Activated CD4-positive, alpha-beta T cell treated with anti-CD3 and anti-CD28 coated beads for 48 hours (primary cell): ENCODE data around the gene AGBL4.

Source experiments
- DNase-seq: peaks from one replicate; pipeline ENCODE4 v3.0.0-alpha.2; 2020

The AGBL4 gene

DNA sequence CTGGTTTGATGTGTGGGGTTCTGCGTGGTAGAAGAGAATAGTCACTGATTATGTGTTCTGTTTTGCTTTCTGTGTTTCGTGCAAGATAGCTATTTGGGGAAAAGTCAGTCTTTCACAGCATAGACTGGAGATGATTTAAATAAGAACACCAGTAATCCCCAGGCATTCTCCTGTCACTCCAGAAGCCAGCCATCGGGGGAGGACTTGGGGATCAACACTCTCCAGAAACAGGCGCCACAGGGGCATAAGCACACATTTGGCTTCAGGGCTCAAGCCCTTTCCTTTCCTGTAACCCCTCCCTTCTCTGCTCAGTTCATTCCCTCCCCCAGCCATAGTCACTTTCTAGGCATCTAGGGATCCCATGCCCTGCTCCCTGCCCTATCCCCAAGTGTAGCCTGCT is 1149.8 kb downstream of the AGBL4 start:
- DNase-seq, result no peak

DNA sequence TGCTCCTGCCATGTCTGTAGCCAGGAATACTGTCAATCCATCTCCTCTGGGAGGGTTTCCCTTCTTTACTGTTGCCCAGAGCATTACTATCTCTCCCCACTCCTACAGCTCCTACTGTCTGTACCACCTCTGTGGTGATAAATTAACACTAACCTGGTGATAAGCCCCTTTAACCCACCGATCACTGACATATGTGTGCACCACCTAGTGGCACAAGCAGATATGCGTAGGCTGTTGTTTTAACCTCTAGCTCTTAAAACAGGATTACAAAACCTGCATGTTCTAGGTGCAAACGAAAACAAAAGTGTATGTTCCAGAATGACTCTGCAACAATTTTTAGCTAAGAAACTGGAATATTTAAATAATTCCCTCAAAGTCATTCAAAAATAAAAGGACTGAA is 1153.2 kb downstream of the AGBL4 start:
- DNase-seq, result peak; percentile 8

DNA sequence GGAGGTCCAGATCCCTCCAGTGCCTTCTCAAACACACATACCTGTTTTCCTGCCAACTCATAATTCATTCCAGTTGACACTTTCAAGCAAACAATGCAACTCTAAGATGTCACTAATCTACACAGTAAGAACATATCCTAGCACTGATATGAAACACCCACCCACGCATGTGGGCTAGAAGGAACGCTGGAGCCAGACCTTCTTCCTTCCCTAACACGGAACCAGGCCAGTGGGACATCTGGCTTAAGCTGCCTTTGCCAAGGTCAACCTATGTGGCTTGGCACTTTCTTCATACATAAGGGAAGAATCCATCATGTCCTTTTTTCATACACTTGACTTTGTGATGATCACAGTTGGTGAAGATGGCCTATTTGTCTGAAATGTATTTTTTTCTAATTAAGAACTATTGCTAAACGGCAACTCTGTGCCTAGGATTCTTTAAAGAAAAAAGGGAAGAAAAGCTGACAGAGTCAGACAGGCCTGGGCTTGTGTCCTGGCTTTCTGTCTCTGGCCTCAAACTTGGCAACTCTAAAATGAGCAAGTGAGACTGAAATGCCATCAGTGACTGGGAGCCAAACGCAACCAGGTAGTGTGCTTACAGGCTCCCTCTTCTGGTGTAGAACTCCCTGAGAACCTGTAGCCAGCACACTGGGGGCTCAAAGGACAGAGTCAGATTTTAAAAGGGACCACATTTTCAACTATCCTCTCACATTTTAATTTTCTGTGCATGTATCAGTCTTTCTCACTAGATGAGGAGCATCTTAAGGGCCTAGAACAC is 1154.4 kb downstream of the AGBL4 start:
- DNase-seq, result no peak

DNA sequence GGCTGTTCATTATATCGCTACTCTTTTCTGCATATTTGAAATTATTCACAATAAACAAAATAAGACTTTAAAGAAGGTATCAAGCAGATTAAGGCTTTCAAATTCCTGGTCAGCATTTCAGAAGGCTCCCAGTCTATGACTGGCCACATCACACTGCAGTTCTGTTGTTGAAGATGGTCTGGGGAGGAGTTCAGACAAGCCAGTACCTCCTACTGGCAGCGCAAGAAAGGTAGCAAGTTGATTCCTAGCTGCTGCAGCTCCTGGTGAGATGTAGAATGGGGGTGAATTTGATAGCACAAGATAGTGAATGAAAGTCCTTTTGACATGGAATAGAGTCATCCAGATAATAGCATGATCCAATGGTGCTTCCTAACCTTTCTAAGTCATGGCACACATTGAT is 1158.8 kb downstream of the AGBL4 start:
- DNase-seq, result no peak

DNA sequence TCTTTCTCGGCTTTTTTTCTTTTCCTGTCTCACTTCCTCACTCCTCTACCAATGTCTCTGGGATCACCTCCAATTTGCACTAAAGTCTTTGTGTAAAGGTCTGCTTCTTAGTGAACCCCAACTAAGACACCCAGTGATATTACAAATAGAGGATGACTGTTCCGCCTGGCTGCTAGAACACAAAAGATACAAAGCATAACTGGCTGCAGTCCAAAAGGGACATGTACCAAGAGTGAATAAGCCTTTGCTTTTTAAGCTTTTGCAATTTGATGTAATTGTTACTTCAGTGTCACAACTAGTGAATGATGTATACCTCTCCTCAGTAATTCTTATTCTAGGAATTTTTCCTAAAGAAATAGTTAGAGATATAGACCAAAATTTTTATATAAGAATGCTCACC is 1164.3 kb downstream of the AGBL4 start:
- no peak for DNase-seq

DNA sequence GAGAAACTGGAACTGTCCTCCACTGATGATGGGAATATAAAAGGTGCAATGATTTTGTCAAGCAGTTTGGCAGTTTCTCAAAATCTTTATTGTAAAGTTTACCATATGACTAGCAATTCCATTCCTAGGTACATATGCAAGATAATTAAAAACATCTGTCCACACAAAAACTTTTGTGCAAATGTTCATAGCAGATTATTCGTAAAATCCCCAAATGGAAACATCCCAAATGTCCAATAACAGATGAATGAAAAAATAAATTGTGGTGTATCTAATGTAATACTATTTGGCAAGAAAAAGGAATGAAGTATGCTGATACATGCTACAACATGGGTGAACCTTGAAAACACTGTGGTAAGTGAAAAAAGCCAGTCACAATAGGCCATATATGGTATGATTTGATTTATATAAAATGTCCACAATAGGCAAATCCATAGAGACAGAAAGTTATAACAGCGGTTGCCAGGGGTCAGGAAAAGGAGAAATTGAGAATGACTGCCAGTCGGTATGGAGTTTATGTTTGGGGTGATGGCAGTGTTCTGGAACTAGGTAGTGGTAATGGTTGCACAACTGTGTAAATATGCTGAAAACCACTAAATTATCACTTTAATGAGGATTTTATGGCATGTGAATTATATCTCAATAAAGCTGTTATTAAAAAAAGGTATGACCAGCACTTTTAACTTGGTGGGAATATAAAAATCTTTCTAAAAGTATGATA is 1165.4 kb downstream of the AGBL4 start:
- no peak for DNase-seq

DNA sequence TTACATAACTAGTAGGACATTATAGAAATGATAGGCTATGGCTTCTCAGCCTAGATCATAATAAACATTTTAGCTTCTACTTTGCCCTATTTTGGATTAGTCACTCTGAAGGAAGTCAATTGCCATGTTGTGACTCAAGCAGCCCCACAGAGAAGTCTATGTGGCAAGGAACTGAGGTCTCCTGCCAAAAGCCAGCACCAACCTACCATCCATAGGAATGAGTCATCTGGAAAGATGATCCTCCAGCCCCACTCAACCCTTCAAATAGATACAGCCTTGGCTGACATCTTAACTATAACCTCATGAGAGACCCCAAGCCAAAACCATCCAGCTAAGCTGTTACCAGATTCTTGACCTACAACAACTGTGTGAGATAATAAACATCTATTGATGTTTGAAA is 1170.7 kb downstream of the AGBL4 start:
- DNase-seq, result no peak

DNA sequence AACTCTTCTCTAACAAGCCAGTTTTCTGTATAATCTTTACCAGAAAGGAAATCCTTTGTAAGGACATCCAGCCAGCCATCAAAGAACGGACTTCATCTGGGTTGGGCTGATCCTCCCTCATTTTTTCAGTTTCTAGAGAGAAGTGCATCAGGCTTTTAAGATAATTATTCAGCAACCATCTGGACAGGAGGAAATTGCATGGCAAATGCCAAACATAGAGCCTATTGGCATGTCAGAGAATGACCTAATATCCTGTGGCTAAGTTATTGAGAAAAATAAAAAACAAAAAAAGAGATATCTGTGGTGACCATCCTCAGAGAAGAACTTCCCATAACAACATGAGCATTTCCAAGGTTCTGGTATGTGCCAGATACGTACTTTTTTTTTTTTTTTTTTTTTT is 1172.1 kb downstream of the AGBL4 start:
- no peak for DNase-seq

DNA sequence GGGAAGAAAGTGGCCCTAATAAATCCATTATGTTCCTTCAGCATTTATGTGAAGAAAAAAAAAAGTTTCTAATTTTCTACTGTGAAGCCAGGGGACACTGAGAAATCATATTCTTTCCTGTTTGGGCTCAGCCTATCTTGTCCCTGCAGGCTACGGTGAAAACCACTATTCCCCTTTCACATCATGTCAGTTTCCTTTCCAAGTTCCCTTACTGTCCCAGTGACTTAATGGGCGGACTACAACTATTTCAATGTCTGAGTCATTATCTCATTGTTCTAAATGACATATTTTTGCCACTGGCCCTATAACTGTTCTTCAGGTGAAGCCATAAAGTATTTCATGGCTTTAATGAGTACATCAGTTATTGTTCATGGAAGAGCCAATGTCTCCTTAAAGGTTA is 1175.7 kb downstream of the AGBL4 start:
- DNase-seq, result no peak

DNA sequence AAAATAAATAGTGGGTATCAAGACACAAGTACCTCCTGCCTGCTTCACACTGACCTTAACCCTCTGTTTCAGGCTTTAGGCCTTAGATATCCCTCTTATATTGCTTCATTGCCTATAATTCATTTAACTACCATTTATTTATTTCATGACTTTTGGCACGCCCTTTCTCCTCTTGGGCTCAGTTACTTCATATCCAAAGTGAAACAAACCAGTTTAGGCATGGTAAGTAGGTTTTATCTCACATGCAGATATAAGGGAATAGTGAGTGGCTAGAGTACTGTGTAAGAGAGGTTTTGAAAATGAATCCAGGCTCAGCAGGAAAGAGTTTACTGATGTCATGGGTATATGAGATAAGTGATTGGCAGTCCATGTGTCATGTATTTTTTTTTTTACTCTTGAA is 1177.3 kb downstream of the AGBL4 start:
- DNase-seq, result no peak

DNA sequence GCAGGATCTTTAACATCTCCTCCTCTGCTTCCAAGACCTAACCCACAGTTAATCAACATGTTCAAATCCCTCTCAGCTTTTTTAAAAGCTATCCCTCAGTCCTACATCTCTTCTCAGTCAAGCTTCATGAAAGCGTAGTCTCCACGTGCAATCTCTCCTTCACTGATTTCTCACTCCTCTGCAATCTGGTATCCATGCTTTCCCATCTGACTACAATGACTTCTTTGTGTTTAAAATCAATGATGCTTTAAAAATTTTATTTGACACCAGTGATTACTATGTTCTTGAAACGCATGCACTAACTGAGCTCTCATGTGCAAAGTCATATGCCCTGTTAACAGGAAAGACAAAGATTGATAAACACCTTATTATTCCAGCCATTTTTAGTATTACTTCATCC is 1179.6 kb downstream of the AGBL4 start:
- no peak for DNase-seq

DNA sequence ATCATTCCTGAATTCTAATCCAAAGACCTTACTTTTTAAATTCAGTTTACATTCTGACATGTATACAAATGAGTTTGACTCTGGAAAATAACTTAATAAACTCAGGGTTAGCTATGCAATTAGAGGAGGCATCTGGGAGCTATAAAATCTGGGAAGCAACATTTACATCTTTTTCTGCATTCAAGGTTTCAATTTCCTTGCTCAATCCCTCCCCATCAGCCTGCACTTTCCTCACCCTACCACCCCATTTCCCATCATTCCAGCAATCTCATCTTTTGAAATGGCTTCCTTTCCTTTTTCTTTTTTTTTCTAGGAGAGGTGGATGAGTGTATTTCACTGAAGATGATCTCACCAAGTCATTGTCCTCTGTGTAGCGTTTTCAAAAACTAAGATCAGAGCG is 1181.8 kb downstream of the AGBL4 start:
- no peak for DNase-seq

DNA sequence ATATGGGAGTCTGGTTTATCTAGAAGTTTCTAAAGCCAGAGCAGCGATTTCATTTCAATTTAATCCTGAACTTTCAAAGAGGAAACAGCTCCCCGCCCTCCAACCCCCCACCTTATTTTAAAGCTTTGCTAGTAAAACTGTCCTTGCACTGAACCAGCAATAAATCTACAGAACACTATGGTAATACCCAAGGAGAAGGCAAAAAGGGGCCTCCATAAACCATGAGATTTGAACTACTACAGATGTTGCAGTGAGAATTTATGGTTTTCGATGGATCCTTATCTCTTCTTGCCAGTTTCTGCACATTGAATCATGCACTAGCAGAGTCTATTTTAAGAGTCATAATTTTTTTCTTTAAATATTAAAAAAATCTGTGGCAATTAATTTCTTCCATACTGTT is 1182.3 kb downstream of the AGBL4 start:
- no peak for DNase-seq

DNA sequence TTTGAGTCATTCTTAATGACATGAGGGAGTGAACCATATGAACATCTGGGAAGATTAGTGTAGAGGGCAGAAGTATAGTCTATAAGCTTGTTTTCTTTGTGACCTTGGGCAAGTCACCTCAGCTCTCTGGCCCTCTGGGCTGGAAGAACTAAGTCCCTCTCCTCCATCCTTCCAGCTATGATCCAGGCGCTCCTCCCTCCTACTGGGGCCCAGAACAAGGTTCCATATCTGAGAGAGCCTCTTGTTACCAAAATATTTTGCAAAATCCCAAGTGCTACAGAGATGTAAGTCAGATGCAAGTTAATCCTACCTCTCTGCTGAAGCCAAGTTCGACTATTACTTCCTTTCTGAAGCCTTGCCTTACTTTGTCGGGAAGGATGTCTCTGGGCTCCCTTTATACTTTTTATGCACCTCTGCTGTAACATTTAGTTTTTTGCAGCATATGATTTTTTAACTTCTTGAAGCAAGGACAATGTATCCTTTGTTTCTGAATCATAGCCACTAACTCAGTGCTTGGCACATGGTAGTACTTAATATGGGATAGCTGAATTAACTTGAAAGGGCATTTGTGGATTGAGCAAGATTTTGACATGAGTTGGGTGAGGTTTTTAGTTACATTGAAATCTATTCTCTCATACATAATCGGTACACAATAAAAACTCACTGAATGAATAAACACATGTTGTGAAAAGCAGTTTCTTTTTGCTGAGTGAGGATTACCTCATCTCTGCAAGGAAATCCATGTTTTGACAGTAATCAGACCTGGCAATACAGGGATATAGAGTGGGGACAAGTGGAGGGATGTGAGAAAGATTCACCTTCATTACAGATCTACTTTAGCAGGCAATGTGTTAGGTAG is 1192.4 kb downstream of the AGBL4 start:
- no peak for DNase-seq

DNA sequence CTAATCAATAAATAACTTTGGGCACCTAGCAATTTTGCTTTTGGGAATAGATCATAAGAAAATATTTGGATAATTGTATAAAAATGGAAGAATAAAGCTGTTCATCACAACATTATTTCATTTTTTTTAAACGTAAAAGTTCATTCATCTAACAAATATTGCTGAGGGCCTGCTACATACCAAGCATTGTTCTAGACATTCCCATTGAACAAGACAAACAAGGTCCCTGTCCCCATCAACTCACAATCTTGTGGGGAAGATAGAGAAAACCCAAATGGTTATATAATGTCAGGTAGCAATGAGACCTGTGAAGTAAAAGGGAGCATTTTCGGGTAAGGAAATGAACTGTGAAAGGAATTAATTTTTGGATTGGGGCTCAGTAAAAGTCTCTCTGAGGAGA is 1193.0 kb downstream of the AGBL4 start:
- DNase-seq, result no peak

DNA sequence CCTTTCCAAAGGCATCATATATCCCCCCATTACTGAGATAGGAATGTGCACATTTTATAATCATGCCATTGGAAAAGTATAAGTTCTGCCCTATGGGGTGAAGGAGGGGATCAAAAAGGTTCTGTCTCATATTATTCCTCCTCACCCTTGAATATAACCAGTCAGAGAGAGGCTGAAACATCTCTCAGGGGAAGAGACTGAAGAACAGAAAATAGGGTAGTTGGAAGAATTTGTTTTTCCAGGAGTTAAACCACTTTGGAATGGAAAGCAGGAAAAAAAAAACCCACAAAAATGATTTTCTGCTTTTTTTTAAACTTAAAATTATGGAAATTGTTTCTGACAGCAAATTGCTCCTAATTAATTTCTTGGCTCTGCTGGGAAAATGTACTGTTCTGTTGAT is 1194.3 kb downstream of the AGBL4 start:
- DNase-seq, result no peak

DNA sequence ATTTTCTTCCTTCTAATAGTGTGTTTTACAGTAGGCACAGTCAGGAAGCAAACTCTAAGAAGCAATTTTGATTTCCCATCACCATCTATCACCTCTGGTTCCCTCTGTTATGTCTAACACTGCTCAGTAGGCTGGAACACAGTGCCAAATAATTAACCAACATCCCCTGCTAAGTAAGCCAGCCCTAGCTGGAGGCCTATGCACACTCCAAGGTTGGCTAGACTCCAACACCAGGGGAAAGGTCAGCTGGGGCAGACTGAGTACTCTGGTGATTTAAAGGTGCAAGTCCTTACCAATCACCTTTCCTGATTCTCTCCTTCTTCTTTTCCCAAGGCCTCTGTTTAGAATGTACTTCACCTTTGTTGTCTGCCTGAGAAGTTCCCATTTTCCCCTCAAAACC is 1200.6 kb downstream of the AGBL4 start:
- no peak for DNase-seq

DNA sequence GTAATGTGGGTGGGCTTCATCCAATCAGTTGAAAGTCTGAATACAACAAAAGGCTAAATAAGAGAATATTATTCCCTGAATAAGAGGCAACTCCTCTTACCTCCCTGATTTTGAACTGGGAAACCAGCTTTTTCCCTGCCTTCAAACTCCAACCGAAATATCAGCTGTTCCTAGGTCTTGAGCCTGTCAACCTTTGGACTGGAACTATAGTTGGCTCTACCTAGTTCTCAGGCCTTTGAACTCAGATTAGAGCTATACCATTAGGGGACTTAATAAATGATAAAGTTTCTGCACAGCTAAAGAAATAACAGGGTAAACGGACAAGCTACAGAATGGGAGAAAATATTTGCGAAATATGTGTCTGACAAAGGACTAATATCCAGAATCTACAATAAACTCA is 1203.3 kb downstream of the AGBL4 start:
- DNase-seq, result no peak

DNA sequence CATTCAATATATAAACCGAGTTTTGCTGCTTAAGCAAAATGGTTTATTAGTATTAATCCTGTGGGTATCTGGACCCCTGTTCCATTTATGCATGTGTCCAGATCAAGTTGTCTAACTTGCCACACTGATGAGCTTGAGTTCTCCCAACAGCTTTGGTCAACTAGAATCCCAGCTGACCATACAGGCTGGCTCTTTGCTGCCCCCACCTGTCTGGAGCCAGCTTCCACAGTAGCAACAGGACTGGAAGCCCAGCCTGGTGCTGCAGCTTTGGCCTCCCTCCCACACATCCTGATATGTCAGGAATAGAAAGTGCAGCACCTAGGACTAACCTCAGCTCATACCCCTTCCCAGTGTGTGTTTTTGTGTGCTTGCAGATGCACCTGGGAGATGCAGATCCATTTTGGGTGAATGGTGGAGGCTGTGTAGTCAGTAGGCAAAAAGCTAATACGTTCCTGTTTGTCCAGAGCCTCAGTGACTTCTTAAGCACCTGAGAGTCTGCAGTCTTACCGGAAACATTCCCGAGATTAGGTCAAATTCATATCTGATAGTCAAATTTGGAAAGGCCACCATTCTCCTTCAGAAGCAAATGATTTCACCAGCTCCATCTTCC is 1206.1 kb downstream of the AGBL4 start:
- DNase-seq, result peak; percentile 45

DNA sequence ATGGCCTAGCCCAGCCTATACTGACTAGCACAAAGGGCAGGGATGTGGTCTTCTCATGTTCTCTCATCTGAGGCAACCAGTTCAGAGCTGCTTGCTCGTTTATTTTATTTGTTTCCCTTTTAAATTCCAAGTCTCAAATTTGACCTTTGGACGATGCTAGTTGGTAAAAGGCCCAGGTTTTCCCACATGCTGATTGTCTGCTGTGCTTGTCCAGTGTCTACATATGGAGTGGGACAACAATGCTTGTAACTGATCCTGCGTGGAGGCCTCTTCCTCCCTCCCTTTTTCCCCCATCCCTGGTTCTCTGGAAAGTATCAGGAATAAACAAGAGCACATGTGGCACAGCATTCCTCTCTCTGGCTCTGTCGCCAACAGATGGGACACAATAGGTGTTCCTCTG is 1213.0 kb downstream of the AGBL4 start:
- DNase-seq, result no peak

DNA sequence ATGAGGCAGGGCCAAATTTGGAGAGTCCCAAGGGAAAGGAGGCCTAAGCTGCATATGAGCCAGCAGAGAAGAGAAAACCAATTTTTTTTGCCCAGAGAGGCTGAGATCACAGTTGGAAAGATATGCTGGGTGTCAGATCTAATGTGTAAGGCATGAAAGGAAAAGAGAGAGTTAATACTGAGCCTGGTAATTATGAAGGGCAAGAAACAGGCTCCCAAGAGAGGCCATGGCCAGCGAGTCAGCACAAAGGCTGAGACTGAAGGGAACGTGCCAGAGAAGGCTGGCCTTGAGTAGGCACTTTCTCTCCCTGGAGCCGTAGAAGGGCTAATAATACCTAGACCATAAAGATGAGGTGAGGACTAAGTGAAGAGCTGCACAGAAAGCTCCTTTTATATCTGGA is 1215.3 kb downstream of the AGBL4 start:
- DNase-seq, result no peak

DNA sequence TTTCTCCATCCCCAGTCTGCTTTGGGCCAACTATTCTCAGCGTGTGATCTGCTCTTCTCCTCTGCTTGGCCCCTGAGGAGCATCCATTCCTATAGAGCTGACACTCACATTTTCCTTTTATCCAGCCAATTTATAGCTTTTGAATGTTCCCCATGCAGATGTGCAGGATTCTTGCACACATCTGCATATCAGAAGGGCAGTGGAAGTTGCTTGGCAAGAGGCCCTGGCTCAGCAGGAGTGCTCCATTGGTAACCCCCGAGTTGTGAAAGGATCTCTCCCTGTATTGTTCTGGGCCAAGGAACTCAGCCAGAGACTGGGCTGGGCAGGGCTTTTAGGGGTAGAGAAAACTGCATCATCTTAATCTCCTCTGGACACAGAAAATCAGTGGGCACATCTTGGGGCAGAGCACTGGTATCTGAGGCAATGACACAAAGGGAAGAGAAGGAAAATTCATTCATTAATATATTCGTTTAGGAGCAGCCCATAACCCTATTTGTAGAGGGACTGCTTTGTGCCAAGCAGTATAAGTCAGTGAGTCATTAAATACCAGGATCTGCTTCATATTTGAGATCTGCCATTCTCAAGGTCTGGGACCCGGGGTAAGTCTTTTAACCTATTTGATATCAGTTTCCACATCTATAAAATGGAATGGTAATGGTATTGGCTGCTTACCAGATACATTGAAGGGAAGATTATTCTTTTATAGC is 1216.0 kb downstream of the AGBL4 start:
- no peak for DNase-seq

DNA sequence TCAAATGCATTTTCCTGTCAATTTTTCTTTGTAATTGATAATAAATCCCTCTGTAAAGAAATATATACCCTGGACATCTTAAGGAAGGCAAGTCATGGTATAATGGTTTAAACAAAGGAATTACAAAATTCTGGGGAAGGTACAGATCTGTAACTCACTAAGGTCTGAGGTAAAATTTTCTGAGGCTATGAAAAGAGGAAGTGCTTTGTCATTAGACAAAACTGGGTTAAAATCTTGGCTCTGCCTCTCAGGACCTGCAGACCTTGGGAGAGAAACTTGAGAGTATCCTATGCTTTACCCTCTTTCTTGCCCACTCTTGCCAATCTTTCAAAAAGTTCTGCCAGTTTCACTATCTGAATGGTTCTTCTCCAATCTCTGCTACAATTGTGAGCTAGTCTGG is 1220.3 kb downstream of the AGBL4 start:
- DNase-seq, result no peak
